NK-92 treated with Interleukin-12 subunit alpha and Interleukin-12 subunit beta, amount 100 ng/mL, for 24 hours (cell line): Measurements from ENCODE around the gene COX17.

Source experiments
- DNase-seq: peaks from one replicate; lab custom pipeline; 2025; lab: John Stamatoyannopoulos, UW

Gene COX17

GRCh38 chr3:119643528-119643927 lies 33.7 kb downstream of the COX17 start:
- no peak for DNase-seq

DNA sequence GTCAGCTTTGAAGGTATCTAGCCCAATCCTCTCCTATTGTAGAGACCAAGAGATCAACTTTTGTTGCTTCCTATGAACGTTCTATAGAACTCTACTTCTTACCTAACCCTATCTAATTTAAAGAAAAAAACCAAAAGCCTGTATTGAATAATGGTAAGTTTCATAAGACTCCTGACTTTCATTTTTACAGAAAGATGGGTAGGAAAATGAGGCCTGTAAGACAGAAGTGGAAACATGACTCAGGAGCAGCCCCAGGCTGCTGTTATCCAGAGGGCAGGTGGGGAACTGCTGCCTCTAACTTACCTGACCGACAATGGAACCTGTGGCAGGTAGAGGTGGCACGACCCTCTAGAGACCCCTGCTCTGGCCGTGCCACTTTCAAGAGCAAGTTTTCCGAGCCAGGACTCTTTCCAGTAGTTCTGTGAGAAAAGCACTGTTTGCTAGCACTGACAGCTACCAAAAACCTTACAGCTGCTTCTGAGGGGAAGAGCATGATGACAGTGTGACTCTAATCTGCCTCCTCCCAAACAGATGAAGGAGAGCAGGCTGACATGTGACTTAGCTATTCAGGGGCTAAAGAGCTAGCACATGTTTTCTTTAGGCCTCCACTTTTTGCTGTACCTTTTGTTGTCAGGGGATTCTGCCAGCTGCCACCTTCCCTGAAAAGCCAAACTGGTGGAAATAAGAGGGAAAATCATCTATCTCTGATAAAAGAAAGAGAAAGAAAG lies 34.3 kb downstream of the COX17 start:
- DNase-seq: no peak

- DNase-seq: no peak
Observed at GRCh38 chr3:119641416-119641815, 35.8 kb downstream of the COX17 start.

- no peak for DNase-seq
Observed at GRCh38 chr3:119639494-119640350, 37.5 kb downstream of the COX17 start.

DNA sequence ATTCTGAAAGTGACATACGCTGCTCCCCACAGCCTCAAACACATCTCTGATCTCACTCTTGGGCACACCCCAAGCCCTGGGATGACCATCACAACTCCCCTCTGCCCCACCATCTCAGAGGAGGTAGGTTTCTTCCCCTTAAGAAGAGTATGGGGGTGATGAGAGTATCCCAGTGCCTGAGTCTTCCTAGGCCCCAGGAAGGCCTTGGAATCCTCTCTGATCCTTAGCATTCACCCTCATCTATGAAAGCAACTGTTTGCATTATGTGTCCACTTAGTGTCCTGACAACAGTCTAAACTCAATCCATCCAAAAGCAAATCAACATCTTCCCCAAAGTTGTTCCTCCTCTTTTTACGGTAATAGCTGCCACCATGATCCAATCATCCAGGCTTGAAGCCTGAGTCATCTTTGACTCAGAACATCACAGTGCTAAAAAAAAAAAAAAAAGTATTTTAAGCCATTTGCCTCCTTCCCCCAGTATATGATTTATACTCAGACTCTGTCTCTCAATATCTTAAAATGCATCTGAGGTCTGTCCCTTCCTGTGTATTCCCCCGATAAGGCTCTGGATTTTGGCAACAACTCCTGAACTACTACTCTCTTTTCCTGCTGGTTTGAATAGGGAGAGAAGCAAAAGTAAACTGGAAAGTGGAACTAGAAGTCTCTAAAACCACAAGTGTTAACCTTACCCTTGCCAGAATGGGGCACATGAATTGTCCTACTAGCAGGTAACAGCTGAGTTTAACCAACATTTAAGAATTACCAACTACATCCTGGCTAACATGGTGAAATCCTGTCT lies 39.3 kb downstream of the COX17 start:
- no peak for DNase-seq

DNA sequence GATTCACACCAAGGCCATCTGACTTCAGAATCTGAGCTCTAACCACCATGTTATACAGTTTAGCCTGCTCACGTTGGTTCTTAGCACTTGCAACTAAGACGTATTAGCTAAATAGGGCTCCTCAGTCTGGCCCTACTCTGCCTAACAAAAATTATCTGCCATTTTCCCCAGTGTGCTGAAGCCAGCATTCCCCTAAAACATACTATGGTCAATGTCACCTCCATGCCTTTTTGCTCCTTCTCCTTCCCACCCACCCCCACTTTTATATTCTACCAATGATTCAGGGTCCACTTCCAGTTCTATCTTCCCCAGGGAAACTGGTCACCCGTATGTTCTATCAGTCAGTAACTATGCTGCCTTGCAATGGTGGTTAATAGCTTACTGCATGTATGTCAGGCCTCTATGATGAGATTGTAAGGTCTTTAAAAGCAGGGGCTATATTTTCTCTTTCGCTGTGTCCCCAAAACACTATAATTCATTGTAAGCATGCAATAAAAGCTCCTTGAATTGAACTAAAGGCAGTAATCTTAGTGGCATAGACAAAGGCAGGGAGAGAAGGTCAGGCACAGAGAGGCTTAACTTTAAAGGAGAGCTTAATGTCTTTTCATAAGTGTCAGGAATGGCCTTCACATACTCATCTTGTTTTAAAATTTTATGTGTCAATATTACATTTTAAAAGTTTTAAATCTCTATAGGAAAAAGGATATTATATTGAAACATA lies 40.2 kb downstream of the COX17 start:
- no peak for DNase-seq

- DNase-seq: no peak
Observed at GRCh38 chr3:119636249-119636648, 41.0 kb downstream of the COX17 start.

DNA sequence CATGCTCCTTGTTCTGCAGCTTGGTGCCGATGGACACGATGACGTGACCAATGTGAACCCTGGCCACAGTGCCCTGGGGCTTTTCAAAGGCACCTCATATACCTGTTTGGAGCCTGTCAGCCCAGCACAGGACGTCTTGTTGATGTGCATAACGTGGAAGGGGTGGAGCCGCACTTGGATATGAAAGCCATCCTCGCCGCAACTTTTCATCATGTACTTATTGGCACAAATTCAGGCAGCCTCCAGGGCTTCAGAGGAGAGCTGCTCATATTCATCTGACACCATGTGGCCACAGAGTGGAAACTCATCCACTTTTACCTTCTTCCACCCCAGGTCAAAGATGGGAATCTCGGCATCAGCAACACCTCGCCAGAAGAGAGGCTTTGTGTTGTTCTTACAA lies 41.5 kb downstream of the COX17 start:
- no peak for DNase-seq

DNA sequence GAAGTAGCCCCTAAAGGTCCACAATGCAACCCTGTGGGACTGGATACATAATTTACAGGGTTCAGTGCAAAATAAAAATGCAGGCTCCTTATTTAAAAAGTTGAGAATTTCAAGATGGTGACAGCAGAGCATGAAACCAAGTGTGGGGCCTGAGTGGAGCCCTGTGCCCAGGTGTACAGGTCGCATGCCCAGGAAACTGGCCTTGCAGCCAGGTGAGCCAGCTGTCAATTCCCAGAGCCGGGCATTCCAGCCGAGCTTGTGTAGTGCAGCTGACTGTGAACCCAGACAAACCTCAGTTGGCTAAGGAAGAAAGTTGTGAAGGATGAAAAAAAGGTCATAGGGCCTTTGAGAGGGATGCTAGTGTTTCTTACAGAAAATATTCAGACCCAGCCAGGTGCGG lies 44.4 kb downstream of the COX17 start:
- DNase-seq: no peak

- no peak for DNase-seq
Observed at GRCh38 chr3:119632216-119632615, 45.0 kb downstream of the COX17 start.

- no peak for DNase-seq
Observed at GRCh38 chr3:119631516-119631915, 45.7 kb downstream of the COX17 start.

- no peak for DNase-seq
Observed at GRCh38 chr3:119630880-119631329, 46.3 kb downstream of the COX17 start.

DNA sequence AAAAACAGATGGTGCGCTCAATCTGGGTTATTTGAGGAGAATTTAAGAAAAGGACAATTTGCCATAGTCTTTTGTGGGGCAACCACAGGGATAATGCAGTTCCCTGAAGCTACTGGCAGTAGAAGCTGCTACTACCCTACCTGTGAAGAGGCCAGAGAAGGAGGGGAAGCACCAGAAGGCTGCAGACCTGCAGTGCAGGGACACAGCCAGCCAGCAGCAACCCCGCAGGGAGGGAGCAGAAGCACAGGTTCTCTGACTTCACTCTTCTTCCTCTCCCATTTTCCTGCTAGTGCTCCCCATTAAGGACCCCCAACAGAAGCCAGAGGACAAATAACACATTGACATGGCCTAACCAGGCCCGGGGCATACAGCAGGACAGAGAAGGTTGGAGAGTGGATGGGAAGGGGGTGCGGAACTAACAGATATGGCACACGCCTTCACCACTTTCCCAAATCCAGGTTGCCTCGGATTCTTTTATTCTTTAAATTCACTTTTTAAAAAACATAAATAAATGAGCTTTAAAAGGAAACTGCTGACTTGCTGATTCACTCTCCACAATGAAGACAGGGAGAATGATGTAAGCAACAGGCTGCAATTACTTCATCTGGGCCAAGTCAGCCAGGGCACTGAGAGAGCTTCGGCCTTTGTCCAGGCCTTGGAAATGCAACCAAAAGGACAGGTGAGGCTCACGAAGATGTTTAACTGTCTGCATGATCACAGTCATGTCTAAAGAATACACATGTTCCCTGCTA lies 46.9 kb downstream of the COX17 start:
- DNase-seq: no peak

DNA sequence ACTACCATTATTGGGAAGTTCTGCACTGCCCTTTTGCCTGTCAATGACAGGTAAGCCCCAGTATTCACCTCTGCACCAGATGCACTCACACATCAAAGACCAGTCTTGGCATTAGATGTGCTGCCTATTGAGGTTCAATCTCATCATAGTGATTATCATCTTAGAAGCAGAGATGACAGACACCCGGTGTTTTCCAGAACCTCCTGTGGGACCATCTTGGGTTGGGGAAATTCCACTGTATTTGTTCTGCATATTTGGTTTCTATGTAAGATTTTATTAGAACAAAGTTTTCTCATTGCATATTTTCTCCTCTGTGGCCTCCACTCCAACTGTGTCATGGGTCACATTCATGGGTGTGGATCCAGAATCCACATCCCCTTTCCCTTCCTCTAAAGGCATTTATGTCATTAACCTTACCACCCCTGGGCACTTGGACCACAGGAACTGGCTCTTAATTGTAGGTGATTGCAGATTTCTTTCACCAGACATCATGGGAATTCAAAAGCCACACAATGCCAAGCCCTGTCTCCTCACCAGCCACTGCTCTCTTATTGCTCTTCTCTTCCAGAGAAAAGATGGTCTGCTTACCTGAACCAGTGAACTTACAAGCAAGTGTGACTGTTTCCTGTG lies 48.3 kb downstream of the COX17 start:
- DNase-seq: no peak

- no peak for DNase-seq
Observed at GRCh38 chr3:119628390-119628789, 48.8 kb downstream of the COX17 start.

DNA sequence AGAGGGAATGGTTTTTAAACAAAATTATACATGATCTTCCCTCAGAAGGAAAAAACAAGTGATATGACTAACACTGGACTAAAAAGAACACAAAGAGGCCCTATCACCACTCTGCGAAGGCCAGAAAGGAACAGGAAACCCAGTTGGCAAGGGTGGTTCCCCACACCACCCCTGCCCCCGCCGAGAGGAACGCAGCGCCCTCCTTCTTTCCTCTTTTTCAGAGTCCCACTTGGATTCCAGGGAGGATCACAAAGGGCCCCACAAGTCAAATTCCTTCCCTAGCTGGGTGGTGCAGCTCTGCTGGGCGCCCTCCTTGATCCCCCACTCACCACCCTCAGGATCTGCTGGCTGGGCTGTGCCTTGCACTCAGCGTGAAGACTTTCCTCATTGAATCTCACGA lies 49.7 kb downstream of the COX17 start:
- DNase-seq: no peak

GRCh38 chr3:119626196-119626595 lies 51.0 kb downstream of the COX17 start:
- DNase-seq: no peak

GRCh38 chr3:119625451-119626153 lies 51.6 kb downstream of the COX17 start:
- DNase-seq: no peak

GRCh38 chr3:119624002-119624720 lies 53.0 kb downstream of the COX17 start:
- no peak for DNase-seq
